Uterus (tissue), 2 donors: ENCODE data around the gene GNAO1.

Experiments
- POLR2A ChIP-seq, 2 donors: fragments of 450-650 bp; IDR thresholded peaks; one replicate each; pipeline ENCODE4 v1.6.1; 2016; ENCODE audit warnings: antibody characterized with exemption in 2 of 2, mild to moderate bottlenecking in 1 of 2, moderate library complexity in 1 of 2
- TF ChIP-seq, protein P1 (sequence below), 4 experiments: fragments of 200-600 bp in 2 of 4; fragments of 450-650 bp in 2 of 4; sonication (generic) in 2 of 4; IDR thresholded peaks; one replicate each; pipeline ENCODE4 v1.5.1; 2016 to 2019; ENCODE audit warnings: antibody characterized with exemption in 4 of 4, mild to moderate bottlenecking in 2 of 4, moderate library complexity in 1 of 4

DNA sequence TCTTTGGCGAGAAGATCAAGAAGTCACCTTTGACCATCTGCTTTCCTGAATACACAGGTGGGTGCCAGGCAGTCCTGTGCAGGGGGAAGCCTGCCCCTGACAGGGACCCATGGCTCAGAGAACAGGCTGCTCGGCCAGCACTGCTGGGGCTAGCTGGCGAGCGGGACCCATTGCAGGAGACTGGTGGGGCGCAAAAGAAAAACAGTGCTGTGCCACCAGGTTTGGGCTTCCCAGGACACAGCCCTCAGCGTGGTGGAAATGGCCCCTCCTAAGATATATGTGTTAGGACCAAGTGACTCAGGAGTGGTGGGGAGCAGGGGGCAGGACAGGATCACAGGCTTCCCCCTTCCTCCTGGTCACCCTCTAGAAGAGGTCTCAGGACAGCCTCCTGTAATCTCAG, 160.2 kb downstream of the GNAO1 start:
- TF ChIP-seq, protein P1, sequence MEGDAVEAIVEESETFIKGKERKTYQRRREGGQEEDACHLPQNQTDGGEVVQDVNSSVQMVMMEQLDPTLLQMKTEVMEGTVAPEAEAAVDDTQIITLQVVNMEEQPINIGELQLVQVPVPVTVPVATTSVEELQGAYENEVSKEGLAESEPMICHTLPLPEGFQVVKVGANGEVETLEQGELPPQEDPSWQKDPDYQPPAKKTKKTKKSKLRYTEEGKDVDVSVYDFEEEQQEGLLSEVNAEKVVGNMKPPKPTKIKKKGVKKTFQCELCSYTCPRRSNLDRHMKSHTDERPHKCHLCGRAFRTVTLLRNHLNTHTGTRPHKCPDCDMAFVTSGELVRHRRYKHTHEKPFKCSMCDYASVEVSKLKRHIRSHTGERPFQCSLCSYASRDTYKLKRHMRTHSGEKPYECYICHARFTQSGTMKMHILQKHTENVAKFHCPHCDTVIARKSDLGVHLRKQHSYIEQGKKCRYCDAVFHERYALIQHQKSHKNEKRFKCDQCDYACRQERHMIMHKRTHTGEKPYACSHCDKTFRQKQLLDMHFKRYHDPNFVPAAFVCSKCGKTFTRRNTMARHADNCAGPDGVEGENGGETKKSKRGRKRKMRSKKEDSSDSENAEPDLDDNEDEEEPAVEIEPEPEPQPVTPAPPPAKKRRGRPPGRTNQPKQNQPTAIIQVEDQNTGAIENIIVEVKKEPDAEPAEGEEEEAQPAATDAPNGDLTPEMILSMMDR (IDR thresholded peaks at IDR 0.05), result no peak
- TF ChIP-seq POLR2A (IDR thresholded peaks at IDR 0.05), result no peak
